Stimulated activated naive B cell treated with anti-CD40 and anti-IgM and Interleukin-4, amounts not matched to agents 10 μg/mL and 1 μg/mL and 100 μg/mL, for 72 hours (primary cell): Measurements from ENCODE around the gene LTBP1.

Source experiments
- ATAC-seq, 2 donors: fragments of 150-1000 bp; cut with Tn5 transposase; replicated peaks; 2 replicates each; pipeline ENCODE4 v1.10.0; 2021; ENCODE audit warnings: moderate library complexity in 1 of 2
- DNase-seq: peaks from one replicate; pipeline ENCODE4 v3.0.0; 2021
- H3K27ac Mint-ChIP-seq: one replicate; pipeline ENCODE4 v1.8.0; 2022; ENCODE audit warnings: mild to moderate bottlenecking, mixed read lengths
- H3K27me3 Mint-ChIP-seq, 2 donors: one replicate each; pipeline ENCODE4 v1.8.0; 2022; ENCODE audit warnings: mixed read lengths in 2 of 2
- H3K36me3 Mint-ChIP-seq, 2 donors: one replicate each; pipeline ENCODE4 v1.8.0; 2022; ENCODE audit warnings: mixed read lengths in 2 of 2, mild to moderate bottlenecking in 1 of 2
- H3K4me1 Mint-ChIP-seq, 2 donors: one replicate each; pipeline ENCODE4 v1.8.0; 2022; ENCODE audit warnings: mixed read lengths in 2 of 2, mild to moderate bottlenecking in 1 of 2
- H3K4me3 Mint-ChIP-seq, 2 donors: one replicate each; pipeline ENCODE4 v1.8.0; 2022; ENCODE audit warnings: mild to moderate bottlenecking in 2 of 2, mixed read lengths in 2 of 2, moderate library complexity in 1 of 2
- H3K9me3 Mint-ChIP-seq, 2 donors: one replicate each; pipeline ENCODE4 v1.8.0; 2022; ENCODE audit warnings: mixed read lengths in 2 of 2, mild to moderate bottlenecking in 1 of 2

Gene LTBP1

GRCh38 chr2:33214857-33215256 lies 268.1 kb downstream of the LTBP1 start:
- ATAC-seq, result no peak
- no peak overlapping the region for H3K27ac Mint-ChIP-seq
- H3K4me3 Mint-ChIP-seq, result no peak overlapping the region
- H3K27me3 Mint-ChIP-seq, result peaks cover 0 to 3% of the 10 kb centered on the region in 2 donors
- H3K9me3 Mint-ChIP-seq, result no peaks in the 10 kb centered on the region
- no peak for DNase-seq
- H3K4me1 Mint-ChIP-seq, result peaks cover 5% of the 10 kb centered on the region in 2 donors
- H3K36me3 Mint-ChIP-seq, result no peaks in the 10 kb centered on the region

DNA sequence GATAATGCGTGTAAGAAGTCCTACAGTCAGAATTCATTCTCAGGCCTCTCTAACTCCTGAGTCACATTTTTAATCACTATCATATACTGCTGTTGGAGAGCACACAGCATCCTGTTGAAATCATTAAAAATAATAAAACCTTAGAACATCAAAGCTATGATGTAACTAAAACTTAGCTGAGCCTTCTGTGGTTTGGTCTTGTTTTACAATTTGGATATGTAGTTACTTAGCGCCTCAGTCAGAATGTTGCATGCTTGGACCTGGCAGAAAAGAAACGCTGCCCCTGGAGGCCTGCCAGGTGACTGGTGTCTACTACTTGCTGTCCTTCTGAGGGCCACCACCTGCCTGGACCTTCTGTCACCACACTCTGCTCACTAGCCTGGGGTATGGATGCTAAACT lies 268.5 kb downstream of the LTBP1 start:
- H3K4me1 Mint-ChIP-seq, result peaks cover 5% of the 10 kb centered on the region in 2 donors

GRCh38 chr2:33215983-33216382 lies 269.2 kb downstream of the LTBP1 start:
- no peak overlapping the region for H3K27ac Mint-ChIP-seq
- H3K9me3 Mint-ChIP-seq, result no peaks in the 10 kb centered on the region
- DNase-seq (no peak), ATAC-seq (no peak)
- H3K27me3 Mint-ChIP-seq, result no peaks in the 10 kb centered on the region
- no peaks in the 10 kb centered on the region for H3K36me3 Mint-ChIP-seq
- H3K4me1 Mint-ChIP-seq, result peaks cover 4 to 5% of the 10 kb centered on the region in 2 donors
- H3K4me3 Mint-ChIP-seq, result no peak overlapping the region

More for the DNA sequence above, 268.5 kb downstream of the LTBP1 start:
- no peaks in the 10 kb centered on the region for H3K36me3 Mint-ChIP-seq
- peaks cover 0 to 3% of the 10 kb centered on the region in 2 donors for H3K27me3 Mint-ChIP-seq
- no peak overlapping the region for H3K27ac Mint-ChIP-seq
- DNase-seq, result no peak
- ATAC-seq, result no peak
- no peak overlapping the region for H3K4me3 Mint-ChIP-seq
- no peaks in the 10 kb centered on the region for H3K9me3 Mint-ChIP-seq

DNA sequence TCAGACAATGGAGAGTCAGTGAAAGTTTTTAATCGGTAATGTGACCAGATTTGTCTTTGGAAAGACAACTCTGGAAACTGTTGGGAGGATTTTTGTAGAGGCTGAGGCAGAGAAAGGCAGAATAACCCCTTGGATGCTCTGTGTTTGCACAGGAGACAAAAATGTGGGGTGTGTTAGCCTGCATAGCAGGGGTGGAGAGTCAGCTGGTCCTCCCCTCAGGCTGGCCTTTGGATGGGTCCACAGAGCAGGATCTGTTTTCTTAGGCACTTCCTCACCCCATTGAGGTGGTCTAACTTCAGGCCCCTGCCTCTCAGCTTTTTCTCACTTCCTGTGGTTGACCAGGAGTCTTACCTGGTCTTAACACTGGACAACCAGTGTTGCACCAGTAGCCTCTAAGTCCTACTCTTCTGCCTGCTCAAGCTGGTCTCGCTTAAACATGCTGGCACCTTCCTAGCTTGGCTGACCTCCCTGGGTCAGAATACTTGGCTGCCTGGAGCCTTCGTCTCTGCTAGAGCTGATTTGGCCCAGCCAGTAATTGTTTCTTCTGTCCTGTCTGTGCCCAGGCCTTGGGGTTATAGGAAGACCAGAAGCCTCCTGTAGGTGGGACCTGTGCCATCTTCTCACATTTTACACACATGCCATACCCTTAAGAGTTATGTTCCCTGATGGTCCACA lies 269.9 kb downstream of the LTBP1 start:
- ATAC-seq (no peak), DNase-seq (no peak)
- Mint-ChIP-seq H3K27me3 (no peaks in the 10 kb centered on the region), H3K36me3 (no peaks in the 10 kb centered on the region), H3K9me3 (no peaks in the 10 kb centered on the region), H3K4me1 (peaks cover 4 to 5% of the 10 kb centered on the region in 2 donors), H3K4me3 (no peak overlapping the region), H3K27ac (no peak overlapping the region)

DNA sequence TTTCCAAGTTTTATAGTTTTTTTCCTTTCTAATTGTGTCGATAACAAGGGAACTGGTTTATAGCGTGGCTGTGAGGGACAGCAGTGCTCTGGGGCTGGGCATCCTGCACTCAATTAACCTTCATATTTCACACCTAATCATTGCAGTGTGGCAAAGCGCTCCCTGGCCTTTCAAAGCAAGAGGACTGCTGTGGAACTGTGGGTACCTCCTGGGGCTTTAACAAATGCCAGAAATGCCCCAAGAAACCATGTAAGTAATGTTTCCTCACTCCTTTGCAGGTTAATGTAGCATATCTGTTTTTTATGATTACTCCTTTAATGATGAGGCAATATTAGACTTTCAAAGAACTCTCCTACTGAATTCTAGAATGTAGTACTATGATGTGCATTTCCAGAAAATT lies 270.7 kb downstream of the LTBP1 start:
- no peak overlapping the region for H3K27ac Mint-ChIP-seq
- H3K4me1 Mint-ChIP-seq, result peaks cover 4 to 5% of the 10 kb centered on the region in 2 donors
- no peaks in the 10 kb centered on the region for H3K9me3 Mint-ChIP-seq
- ATAC-seq (no peak), DNase-seq (no peak)
- H3K27me3 Mint-ChIP-seq, result no peaks in the 10 kb centered on the region
- no peaks in the 10 kb centered on the region for H3K36me3 Mint-ChIP-seq
- no peak overlapping the region for H3K4me3 Mint-ChIP-seq

DNA sequence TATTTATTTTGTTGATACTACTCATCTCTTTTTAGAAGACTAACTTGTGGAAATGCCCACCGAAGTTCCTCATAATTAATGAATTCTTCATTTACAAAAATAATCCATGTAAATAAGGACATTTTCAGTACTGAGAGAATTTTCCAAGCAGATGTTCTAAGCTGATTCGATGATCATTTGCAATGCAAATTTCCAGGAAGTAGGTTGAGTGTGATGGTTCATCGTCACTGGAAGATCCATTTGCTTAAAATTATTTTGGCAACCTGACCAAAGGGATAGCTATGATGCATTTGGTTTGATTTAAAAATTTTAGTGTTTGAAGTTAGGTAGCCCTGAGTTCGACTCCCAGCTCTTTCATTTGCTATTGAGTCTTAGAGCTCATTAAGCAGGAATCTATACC lies 272.4 kb downstream of the LTBP1 start:
- Mint-ChIP-seq H3K27me3 (no peaks in the 10 kb centered on the region), H3K9me3 (no peaks in the 10 kb centered on the region), H3K4me3 (no peak overlapping the region), H3K36me3 (no peaks in the 10 kb centered on the region), H3K4me1 (peaks cover 4 to 5% of the 10 kb centered on the region in 2 donors), H3K27ac (no peak overlapping the region)
- ATAC-seq (no peak), DNase-seq (no peak)

DNA sequence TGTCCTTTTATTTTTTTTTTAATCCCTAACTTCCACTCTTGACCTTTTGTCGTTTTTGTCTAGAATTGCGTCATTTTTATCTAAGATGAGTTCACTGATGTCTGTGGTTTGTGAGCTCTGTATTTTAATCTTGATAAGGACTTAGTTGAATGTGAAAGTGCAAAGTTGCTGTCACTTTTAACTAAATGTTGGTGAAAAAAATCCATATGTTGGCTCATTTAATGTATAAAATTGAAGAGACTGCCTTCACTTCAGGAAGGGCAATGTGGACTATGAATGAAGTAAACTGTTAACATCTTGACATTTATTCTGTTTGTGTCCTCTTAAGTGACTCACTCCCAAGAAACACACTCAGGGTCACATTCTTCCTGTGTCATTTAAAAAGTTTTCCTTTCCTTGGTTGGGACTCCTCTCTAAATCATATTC lies 273.1 kb downstream of the LTBP1 start:
- no peak overlapping the region for H3K27ac Mint-ChIP-seq
- ATAC-seq (no peak), DNase-seq (no peak)
- no peaks in the 10 kb centered on the region for H3K4me1 Mint-ChIP-seq
- no peak overlapping the region for H3K4me3 Mint-ChIP-seq
- H3K27me3 Mint-ChIP-seq, result peaks cover 0 to 3% of the 10 kb centered on the region in 2 donors
- H3K9me3 Mint-ChIP-seq, result no peaks in the 10 kb centered on the region
- H3K36me3 Mint-ChIP-seq, result no peaks in the 10 kb centered on the region

GRCh38 chr2:33220533-33220932 lies 273.8 kb downstream of the LTBP1 start:
- ATAC-seq, result no peak
- H3K27ac Mint-ChIP-seq, result no peak overlapping the region
- no peak for DNase-seq
- H3K36me3 Mint-ChIP-seq, result no peaks in the 10 kb centered on the region
- peaks cover 0 to 1% of the 10 kb centered on the region in 2 donors for H3K9me3 Mint-ChIP-seq
- H3K4me3 Mint-ChIP-seq, result no peak overlapping the region
- H3K4me1 Mint-ChIP-seq, result no peaks in the 10 kb centered on the region
- peaks cover 0 to 8% of the 10 kb centered on the region in 2 donors for H3K27me3 Mint-ChIP-seq

- Mint-ChIP-seq H3K9me3 (peaks cover 2 to 4% of the 10 kb centered on the region in 2 donors), H3K4me3 (no peak overlapping the region), H3K27ac (no peak overlapping the region), H3K27me3 (peaks cover 0 to 11% of the 10 kb centered on the region in 2 donors), H3K4me1 (no peaks in the 10 kb centered on the region), H3K36me3 (peaks cover 0 to 1% of the 10 kb centered on the region in 2 donors)
- DNase-seq (no peak), ATAC-seq (no peak)
These were observed 274.5 kb downstream of the LTBP1 start for GRCh38 chr2:33221046-33221784.

- peaks cover 0 to 11% of the 10 kb centered on the region in 2 donors for H3K27me3 Mint-ChIP-seq
- no peak overlapping the region for H3K4me3 Mint-ChIP-seq
- DNase-seq (no peak), ATAC-seq (no peak)
- H3K36me3 Mint-ChIP-seq, result peaks cover 0 to 1% of the 10 kb centered on the region in 2 donors
- H3K27ac Mint-ChIP-seq, result no peak overlapping the region
- no peaks in the 10 kb centered on the region for H3K4me1 Mint-ChIP-seq
- H3K9me3 Mint-ChIP-seq, result peaks cover 2 to 4% of the 10 kb centered on the region in 2 donors
These were observed 275.6 kb downstream of the LTBP1 start for GRCh38 chr2:33222309-33222708.

- Mint-ChIP-seq H3K4me3 (no peak overlapping the region), H3K27me3 (peaks cover 0 to 11% of the 10 kb centered on the region in 2 donors), H3K27ac (no peak overlapping the region), H3K9me3 (peaks cover 2 to 4% of the 10 kb centered on the region in 2 donors), H3K4me1 (no peaks in the 10 kb centered on the region), H3K36me3 (peaks cover 0 to 1% of the 10 kb centered on the region in 2 donors)
- DNase-seq (no peak), ATAC-seq (no peak)
These were observed 277.1 kb downstream of the LTBP1 start for GRCh38 chr2:33223856-33224255.

DNA sequence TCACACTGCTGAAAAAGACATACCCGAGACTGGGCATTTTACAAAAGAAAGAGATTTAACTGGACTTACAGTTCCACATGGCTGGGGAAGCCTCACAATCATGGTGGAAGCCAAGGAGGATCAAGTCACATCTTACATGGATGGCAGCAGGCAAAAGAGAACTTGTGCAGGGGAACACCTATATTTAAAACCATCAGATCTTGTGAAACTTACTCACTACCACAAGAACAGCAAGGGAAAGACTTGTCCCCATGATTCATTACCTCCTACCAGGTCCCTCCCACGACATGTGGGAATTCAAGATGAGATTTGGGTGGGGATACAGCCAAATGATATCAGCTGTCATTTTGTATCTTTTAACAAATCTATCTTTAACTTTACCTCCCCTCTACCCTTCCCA lies 278.6 kb downstream of the LTBP1 start:
- Mint-ChIP-seq H3K36me3 (peaks cover 0 to 1% of the 10 kb centered on the region in 2 donors), H3K4me1 (no peaks in the 10 kb centered on the region), H3K27ac (no peak overlapping the region), H3K27me3 (peaks cover 0 to 11% of the 10 kb centered on the region in 2 donors), H3K9me3 (peaks cover 2 to 4% of the 10 kb centered on the region in 2 donors), H3K4me3 (no peak overlapping the region)
- DNase-seq (no peak), ATAC-seq (no peak)

DNA sequence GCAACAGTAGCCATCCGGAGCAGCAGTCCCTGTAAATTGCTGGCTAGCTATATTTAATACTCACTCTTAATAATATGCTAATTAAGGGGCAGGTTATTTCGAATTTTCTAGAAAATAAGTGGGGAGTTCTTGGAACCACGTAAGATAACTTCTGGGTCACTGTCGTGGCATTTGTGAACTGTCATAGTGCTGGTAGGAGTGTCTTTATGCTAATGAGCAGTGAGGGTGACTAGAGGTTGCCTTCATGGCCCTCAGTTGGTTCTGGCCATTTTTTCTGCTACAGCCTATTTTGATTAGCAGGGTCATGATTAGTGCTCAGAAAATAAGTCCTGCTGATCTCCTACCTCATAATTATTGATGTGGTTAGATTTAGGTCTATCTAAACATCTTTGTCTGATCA lies 279.8 kb downstream of the LTBP1 start:
- Mint-ChIP-seq H3K27ac (no peak overlapping the region), H3K4me1 (no peaks in the 10 kb centered on the region), H3K9me3 (peaks cover 2 to 4% of the 10 kb centered on the region in 2 donors), H3K27me3 (peaks cover 0 to 11% of the 10 kb centered on the region in 2 donors), H3K36me3 (peaks cover 0 to 1% of the 10 kb centered on the region in 2 donors), H3K4me3 (no peak overlapping the region)
- ATAC-seq (no peak), DNase-seq (no peak)

GRCh38 chr2:33229646-33230045 lies 282.9 kb downstream of the LTBP1 start:
- peaks cover 2 to 4% of the 10 kb centered on the region in 2 donors for H3K9me3 Mint-ChIP-seq
- no peak overlapping the region for H3K4me3 Mint-ChIP-seq
- H3K27me3 Mint-ChIP-seq, result peaks cover 8 to 19% of the 10 kb centered on the region in 2 donors
- DNase-seq, result no peak
- no peak overlapping the region for H3K27ac Mint-ChIP-seq
- no peaks in the 10 kb centered on the region for H3K4me1 Mint-ChIP-seq
- no peak for ATAC-seq
- peaks cover 0 to 1% of the 10 kb centered on the region in 2 donors for H3K36me3 Mint-ChIP-seq

GRCh38 chr2:33230195-33230594 lies 283.4 kb downstream of the LTBP1 start:
- no peaks in the 10 kb centered on the region for H3K4me1 Mint-ChIP-seq
- H3K9me3 Mint-ChIP-seq, result peaks cover 2 to 4% of the 10 kb centered on the region in 2 donors
- peaks cover 14 to 16% of the 10 kb centered on the region in 2 donors for H3K27me3 Mint-ChIP-seq
- ATAC-seq (no peak), DNase-seq (no peak)
- peaks cover 0 to 1% of the 10 kb centered on the region in 2 donors for H3K36me3 Mint-ChIP-seq
- H3K4me3 Mint-ChIP-seq, result no peak overlapping the region
- no peak overlapping the region for H3K27ac Mint-ChIP-seq
